ENCODE results near the gene BTBD16. TPM values are rescaled to one million over a fixed set of nuclear protein-coding genes. Genes with fewer than 3 reads are reported as not detected.

The BTBD16 gene
- polyA plus RNA-seq, 3 donors = not detected

DNA sequence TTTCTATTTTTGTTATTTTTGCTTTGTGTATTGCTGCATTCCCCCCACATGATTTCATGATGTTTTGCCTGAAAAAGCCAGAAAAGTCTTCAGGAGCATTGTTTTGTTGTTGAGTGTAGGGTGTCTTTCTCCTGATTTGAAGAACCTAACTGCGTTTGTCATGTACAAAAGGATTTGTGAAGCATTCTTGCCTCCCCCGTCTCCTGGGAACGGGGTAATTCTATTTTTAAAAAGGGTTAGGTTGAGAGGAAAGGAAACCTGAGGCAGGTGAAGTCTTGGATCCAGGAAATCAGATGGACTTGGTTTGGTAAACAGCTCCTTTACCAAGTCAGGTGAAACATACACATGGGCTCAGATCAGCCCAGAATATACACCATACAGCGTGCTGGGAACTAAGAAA is 26.0 kb upstream of the BTBD16 start:
- no peak overlapping the region for H3K27ac Mint-ChIP-seq
- Histone ChIP-seq H3K9me3 (replicated peaks in 1 of 2; ENCODE audit: control insufficient read depth in 1 of 2, insufficient read depth in 1 of 2, low read length in 2 of 2) (no peaks in the 10 kb centered on the region), H4K20me1 (ENCODE audit: insufficient read depth, low read length) (no peaks in the 10 kb centered on the region), H3K4me2 (replicated peaks; ENCODE audit: extremely low read depth, low read length, poor library complexity, severe bottlenecking) (no peak overlapping the region), H3K36me3 (replicated peaks in 1 of 2; ENCODE audit: control insufficient read depth in 1 of 2, insufficient read depth in 2 of 2, low read length in 2 of 2) (no peaks in the 10 kb centered on the region), H3K27ac (ENCODE audit: low read depth in 1 of 2, low read length in 2 of 2) (no peak overlapping the region), H3K79me2 (ENCODE audit: insufficient read depth, low read length) (no peaks in the 10 kb centered on the region), H3K4me1 (ENCODE audit: control insufficient read depth in 1 of 2, insufficient read depth in 2 of 2, low read length in 2 of 2) (no peaks in the 10 kb centered on the region), H3K9ac (ENCODE audit: insufficient read depth, low read length, poor library complexity, severe bottlenecking) (no peak overlapping the region), H3K27me3 (ENCODE audit: control insufficient read depth in 2 of 2, insufficient read depth in 2 of 2, low read length in 2 of 2) (no peaks in the 10 kb centered on the region), H2AFZ (ENCODE audit: insufficient read depth, low read depth, low read length, poor library complexity, severe bottlenecking) (no peak overlapping the region), H3K4me3 (replicated peaks in 1 of 3; ENCODE audit: low read depth in 2 of 3, low read length in 3 of 3) (no peak overlapping the region)
- no peaks in the 10 kb centered on the region for H3K9me3 Mint-ChIP-seq
- no peaks in the 10 kb centered on the region for H3K36me3 Mint-ChIP-seq
- intact Hi-C loops (cut with micrococcal nuclease) = no loop called here
- no peak for DNase-seq
- WGBS (ENCODE audit: insufficient coverage) = no CpG with 5 or more reads among the region's 4 CpGs
- no peak overlapping the region for H3K4me3 Mint-ChIP-seq
- peaks cover 2 to 5% (median 2%) of the 10 kb centered on the region in 3 donors for H3K27me3 Mint-ChIP-seq (ENCODE audit: low read depth in 3 of 3)
- TF ChIP-seq, protein P1, sequence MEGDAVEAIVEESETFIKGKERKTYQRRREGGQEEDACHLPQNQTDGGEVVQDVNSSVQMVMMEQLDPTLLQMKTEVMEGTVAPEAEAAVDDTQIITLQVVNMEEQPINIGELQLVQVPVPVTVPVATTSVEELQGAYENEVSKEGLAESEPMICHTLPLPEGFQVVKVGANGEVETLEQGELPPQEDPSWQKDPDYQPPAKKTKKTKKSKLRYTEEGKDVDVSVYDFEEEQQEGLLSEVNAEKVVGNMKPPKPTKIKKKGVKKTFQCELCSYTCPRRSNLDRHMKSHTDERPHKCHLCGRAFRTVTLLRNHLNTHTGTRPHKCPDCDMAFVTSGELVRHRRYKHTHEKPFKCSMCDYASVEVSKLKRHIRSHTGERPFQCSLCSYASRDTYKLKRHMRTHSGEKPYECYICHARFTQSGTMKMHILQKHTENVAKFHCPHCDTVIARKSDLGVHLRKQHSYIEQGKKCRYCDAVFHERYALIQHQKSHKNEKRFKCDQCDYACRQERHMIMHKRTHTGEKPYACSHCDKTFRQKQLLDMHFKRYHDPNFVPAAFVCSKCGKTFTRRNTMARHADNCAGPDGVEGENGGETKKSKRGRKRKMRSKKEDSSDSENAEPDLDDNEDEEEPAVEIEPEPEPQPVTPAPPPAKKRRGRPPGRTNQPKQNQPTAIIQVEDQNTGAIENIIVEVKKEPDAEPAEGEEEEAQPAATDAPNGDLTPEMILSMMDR (IDR thresholded peaks at IDR 0.05) = no peak
- H3K4me1 Mint-ChIP-seq = no peaks in the 10 kb centered on the region

DNA sequence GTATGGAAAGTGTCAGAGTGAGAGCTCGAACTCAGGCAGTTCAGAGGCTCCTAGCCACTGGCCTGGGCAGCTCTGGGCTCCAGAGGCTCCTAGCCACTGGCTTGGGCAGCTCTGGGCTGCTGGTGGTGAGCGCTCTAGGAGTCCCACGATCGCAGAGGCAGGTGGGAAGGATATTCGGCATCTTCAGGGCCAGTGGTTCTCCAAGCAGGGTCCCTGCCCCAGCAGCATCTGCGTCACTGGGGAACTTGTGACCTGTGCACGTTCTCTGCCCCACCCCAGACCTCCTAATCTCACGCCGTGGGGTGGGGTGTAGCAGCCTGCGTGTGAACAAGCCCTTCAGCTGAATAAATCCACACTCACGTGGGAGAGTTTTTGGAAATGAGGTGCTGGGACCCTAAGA is 25.2 kb upstream of the BTBD16 start:
- Histone ChIP-seq H3K36me3 (replicated peaks in 1 of 2; ENCODE audit: control insufficient read depth in 1 of 2, insufficient read depth in 2 of 2, low read length in 2 of 2) (no peaks in the 10 kb centered on the region), H2AFZ (ENCODE audit: insufficient read depth, low read depth, low read length, poor library complexity, severe bottlenecking) (no peak overlapping the region), H3K4me3 (replicated peaks in 1 of 3; ENCODE audit: low read depth in 2 of 3, low read length in 3 of 3) (no peak overlapping the region), H4K20me1 (ENCODE audit: insufficient read depth, low read length) (no peaks in the 10 kb centered on the region), H3K9ac (ENCODE audit: insufficient read depth, low read length, poor library complexity, severe bottlenecking) (no peak overlapping the region), H3K27me3 (ENCODE audit: control insufficient read depth in 2 of 2, insufficient read depth in 2 of 2, low read length in 2 of 2) (no peaks in the 10 kb centered on the region), H3K4me2 (replicated peaks; ENCODE audit: extremely low read depth, low read length, poor library complexity, severe bottlenecking) (no peak overlapping the region), H3K27ac (ENCODE audit: low read depth in 1 of 2, low read length in 2 of 2) (no peak overlapping the region), H3K79me2 (ENCODE audit: insufficient read depth, low read length) (no peaks in the 10 kb centered on the region), H3K9me3 (replicated peaks in 1 of 2; ENCODE audit: control insufficient read depth in 1 of 2, insufficient read depth in 1 of 2, low read length in 2 of 2) (no peaks in the 10 kb centered on the region), H3K4me1 (ENCODE audit: control insufficient read depth in 1 of 2, insufficient read depth in 2 of 2, low read length in 2 of 2) (no peaks in the 10 kb centered on the region)
- whole genome bisulfite sequencing (ENCODE audit: insufficient coverage) = 44% methylated on average over 1 of the region's 11 CpGs
- intact Hi-C loops (cut with micrococcal nuclease) = no loop called here
- H3K27me3 Mint-ChIP-seq (ENCODE audit: low read depth in 3 of 3) = peaks cover 2 to 5% (median 5%) of the 10 kb centered on the region in 3 donors
- DNase-seq = no peak
- H3K27ac Mint-ChIP-seq = no peak overlapping the region
- no peaks in the 10 kb centered on the region for H3K4me1 Mint-ChIP-seq
- TF ChIP-seq, protein P1 (IDR thresholded peaks at IDR 0.05) = no peak
- no peak overlapping the region for H3K4me3 Mint-ChIP-seq
- no peaks in the 10 kb centered on the region for H3K36me3 Mint-ChIP-seq
- H3K9me3 Mint-ChIP-seq = no peaks in the 10 kb centered on the region
